Activated CD4-positive, alpha-beta T cell treated with anti-CD3 and anti-CD28 coated beads for 36 hours (primary cell): ENCODE data around the gene CACNA1C. TPM values are rescaled to one million over a fixed set of nuclear protein-coding genes. Genes with fewer than 3 reads are reported as not detected.

Source experiments
- ATAC-seq: fragments of 200-7000 bp; cut with Tn5 transposase; one replicate; pipeline ENCODE4 v1.10.0; 2021; ENCODE audit warnings: mild to moderate bottlenecking, moderate library complexity
- CTCF ChIA-PET: fragments of 350-600 bp; sonication (Branson Sonifier 250); formaldehyde crosslinking; loops from one replicate; lab custom pipeline; 2021; ENCODE audit warnings: antibody characterized with exemption; lab: Charles Lee
- POLR2A ChIA-PET: fragments of 350-600 bp; sonication (Branson Sonifier 250); formaldehyde crosslinking; loops from one replicate; lab custom pipeline; 2021; ENCODE audit warnings: antibody characterized with exemption, inconsistent platforms; lab: Charles Lee
- DNase-seq: peaks from one replicate; pipeline ENCODE4 v3.0.0-alpha.2; 2020
- H3K27ac Mint-ChIP-seq: one replicate; pipeline ENCODE4 v1.8.0; 2021; ENCODE audit warnings: mixed read lengths
- H3K27me3 Mint-ChIP-seq: one replicate; pipeline ENCODE4 v1.8.0; 2021; ENCODE audit warnings: mixed read lengths
- H3K36me3 Mint-ChIP-seq: one replicate; pipeline ENCODE4 v1.8.0; 2021; ENCODE audit warnings: low read depth, mixed read lengths
- H3K4me1 Mint-ChIP-seq: one replicate; pipeline ENCODE4 v1.8.0; 2021; ENCODE audit warnings: mixed read lengths
- H3K4me3 Mint-ChIP-seq: one replicate; pipeline ENCODE4 v1.8.0; 2021; ENCODE audit warnings: mild to moderate bottlenecking, moderate library complexity, mixed read lengths
- H3K9me3 Mint-ChIP-seq: one replicate; pipeline ENCODE4 v1.8.0; 2021; ENCODE audit warnings: low read depth, mixed read lengths
- intact Hi-C, 2 experiments: fragments of 100-400 bp; cut with DNase I in 1 of 2; cut with micrococcal nuclease in 1 of 2; formaldehyde crosslinking; loops; one replicate each; pipeline versions ENCODE4 v1.14.2 to v1.15.1; 2022 to 2024; cut with DNase I, micrococcal nuclease
- total RNA-seq, 2 experiments: library from RNA; stranded (reverse); gene quantifications; one replicate each; pipeline ENCODE4 v1.2.3, GENCODE V29; 2021

CACNA1C gene
- total RNA-seq, 2 experiments from 2014 or later = 0.11 TPM

DNA sequence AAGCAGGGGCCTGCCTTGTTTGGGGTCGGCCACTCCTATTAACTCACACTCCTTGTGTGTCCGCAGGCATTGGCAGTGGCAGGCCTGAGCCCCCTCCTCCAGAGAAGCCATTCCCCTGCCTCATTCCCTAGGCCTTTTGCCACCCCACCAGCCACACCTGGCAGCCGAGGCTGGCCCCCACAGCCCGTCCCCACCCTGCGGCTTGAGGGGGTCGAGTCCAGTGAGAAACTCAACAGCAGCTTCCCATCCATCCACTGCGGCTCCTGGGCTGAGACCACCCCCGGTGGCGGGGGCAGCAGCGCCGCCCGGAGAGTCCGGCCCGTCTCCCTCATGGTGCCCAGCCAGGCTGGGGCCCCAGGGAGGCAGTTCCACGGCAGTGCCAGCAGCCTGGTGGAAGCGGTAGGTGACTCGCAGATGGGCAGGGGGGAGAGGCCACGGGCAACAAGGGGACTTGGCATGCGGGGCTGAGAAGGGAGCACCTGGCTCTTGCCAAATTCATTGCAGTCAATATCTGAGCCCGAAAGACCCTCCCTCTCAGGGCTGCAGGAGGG is 635.7 kb downstream of the CACNA1C start:
- Mint-ChIP-seq H3K9me3 (no peaks in the 10 kb centered on the region), H3K36me3 (no peaks in the 10 kb centered on the region), H3K27ac (no peak overlapping the region), H3K4me1 (peaks cover 23% of the 10 kb centered on the region), H3K27me3 (no peaks in the 10 kb centered on the region), H3K4me3 (no peak overlapping the region)
- POLR2A ChIA-PET = no interaction called here
- DNase-seq = no peak
- intact Hi-C loops = no loop called here
- ATAC-seq = no peak
- CTCF ChIA-PET = no interaction called here

DNA sequence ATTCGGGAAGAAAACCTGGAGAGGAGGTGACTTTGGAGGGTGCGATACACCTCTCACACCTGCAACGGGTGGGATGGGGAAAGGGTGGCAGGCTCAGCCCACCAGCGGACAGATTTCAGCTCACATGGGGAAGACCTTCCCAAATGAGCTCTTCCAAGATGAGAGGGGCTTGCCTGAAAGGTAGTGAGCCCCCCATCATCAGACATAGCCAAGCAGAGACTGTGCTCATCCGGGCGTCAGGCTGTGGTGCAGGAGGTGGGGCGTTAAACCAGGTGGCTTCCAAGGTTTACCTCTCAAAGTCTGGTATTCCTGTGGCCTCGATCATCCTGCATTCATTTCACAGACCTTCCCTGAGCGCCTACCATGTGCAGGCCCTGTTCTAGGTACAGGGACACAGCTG is 636.6 kb downstream of the CACNA1C start:
- POLR2A ChIA-PET = no interaction called here
- Mint-ChIP-seq H3K4me1 (peaks cover 26% of the 10 kb centered on the region), H3K9me3 (no peaks in the 10 kb centered on the region), H3K4me3 (peak overlapping the region; percentile 9), H3K27me3 (no peaks in the 10 kb centered on the region), H3K36me3 (no peaks in the 10 kb centered on the region), H3K27ac (no peak overlapping the region)
- no peak for DNase-seq
- no peak for ATAC-seq
- intact Hi-C loops = no loop called here
- CTCF ChIA-PET = interaction anchor here (0.6 to 0.7 kb wide), 2 partner anchors 77 to 94 kb away, joined by 3 read pairs; no protein-coding TSS in a partner anchor

DNA sequence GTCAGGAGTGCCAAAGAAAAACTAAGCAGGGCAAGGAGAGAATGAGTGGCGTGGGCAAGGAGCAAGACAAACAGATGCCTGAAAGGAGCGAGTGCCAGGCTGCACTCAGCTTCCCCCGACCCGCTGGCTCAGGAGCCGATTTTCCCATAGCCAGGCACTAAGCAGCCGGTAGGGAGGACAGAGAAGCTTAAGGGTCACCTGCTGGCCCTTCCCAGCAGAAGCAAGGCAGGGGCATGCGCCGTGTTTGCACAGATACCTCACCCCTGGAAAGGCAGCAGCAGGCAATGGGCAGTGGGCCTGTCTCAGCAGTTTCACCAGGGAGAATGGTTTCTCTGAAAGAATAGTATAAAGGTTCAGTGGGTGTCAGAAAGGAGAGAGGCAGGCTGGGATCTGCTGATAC is 637.1 kb downstream of the CACNA1C start:
- H3K9me3 Mint-ChIP-seq = no peaks in the 10 kb centered on the region
- no peak for DNase-seq
- H3K27me3 Mint-ChIP-seq = peaks cover 2% of the 10 kb centered on the region
- ATAC-seq = no peak
- H3K36me3 Mint-ChIP-seq = no peaks in the 10 kb centered on the region
- peak overlapping the region; percentile 9 for H3K4me3 Mint-ChIP-seq
- no peak overlapping the region for H3K27ac Mint-ChIP-seq
- ChIA-PET POLR2A (interaction anchor here (0.6 kb wide), 1 partner anchor 214 kb away, joined by 3 read pairs; no protein-coding TSS in a partner anchor), CTCF (interaction anchor here (0.6 to 0.7 kb wide), 3 partner anchors 93 to 507 kb away, joined by 3 to 4 read pairs (median 3); no protein-coding TSS in a partner anchor)
- intact Hi-C loops = loop anchor here in 1 of 2 experiments (2.0 to 5.0 kb wide), 6 partner anchors 63 to 685 kb away; partner anchors contain the start of genes DCP1B, FOXM1, RHNO1 and TSPAN9
- peaks cover 26% of the 10 kb centered on the region for H3K4me1 Mint-ChIP-seq

DNA sequence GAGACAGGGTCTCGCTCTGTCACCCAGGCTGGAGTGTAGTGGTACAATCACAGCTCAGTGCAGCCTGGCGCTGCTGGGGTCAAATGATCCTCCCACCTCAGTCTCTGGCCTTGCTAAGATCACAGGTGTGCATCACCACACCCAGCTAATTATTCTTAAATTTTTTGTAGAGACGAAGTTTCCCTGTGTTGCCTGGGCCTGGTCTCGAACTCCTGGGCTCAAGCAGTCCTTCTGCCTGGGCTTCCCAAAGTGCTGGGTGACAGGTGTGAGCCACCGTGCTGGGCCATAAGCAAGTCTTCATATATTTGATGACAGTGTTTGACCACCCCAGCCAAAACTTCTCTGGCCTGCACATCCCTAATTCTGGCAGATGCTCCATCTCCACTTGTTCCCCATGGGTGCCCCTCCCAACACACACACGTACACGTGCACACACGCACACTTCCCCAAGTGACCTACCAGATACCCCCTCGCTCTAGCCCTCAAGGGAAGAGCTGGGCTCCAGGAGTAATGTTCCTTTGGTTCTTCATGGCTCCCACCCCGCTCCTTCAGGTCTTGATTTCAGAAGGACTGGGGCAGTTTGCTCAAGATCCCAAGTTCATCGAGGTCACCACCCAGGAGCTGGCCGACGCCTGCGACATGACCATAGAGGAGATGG is 637.7 kb downstream of the CACNA1C start:
- POLR2A ChIA-PET = interaction anchor here (0.6 kb wide), 2 partner anchors 85 to 213 kb away, joined by 3 read pairs; no protein-coding TSS in a partner anchor

DNA sequence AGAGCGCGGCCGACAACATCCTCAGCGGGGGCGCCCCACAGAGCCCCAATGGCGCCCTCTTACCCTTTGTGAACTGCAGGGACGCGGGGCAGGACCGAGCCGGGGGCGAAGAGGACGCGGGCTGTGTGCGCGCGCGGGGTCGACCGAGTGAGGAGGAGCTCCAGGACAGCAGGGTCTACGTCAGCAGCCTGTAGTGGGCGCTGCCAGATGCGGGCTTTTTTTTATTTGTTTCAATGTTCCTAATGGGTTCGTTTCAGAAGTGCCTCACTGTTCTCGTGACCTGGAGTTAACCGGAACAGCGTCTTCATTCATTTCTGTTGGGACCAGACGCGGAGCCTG is 638.2 kb downstream of the CACNA1C start:
- H3K4me3 Mint-ChIP-seq = peak overlapping the region; percentile 79

More for the DNA sequence above, 637.7 kb downstream of the CACNA1C start:
- no peak for ATAC-seq
- no peaks in the 10 kb centered on the region for H3K36me3 Mint-ChIP-seq
- intact Hi-C loops = loop anchor here (1.0 to 5.0 kb wide), 10 partner anchors 62 to 686 kb away; partner anchors contain the start of genes DCP1B (in 1 of the 2), FKBP4 (in 1 of the 2), FOXM1 (in 1 of the 2) and ITFG2 (in 1 of the 2)
- CTCF ChIA-PET = interaction anchor here (0.5 to 1.7 kb wide), 11 partner anchors 8 to 577 kb away, joined by 3 to 9 read pairs (median 4); partner anchors contain the start of gene FKBP4
- H3K4me1 Mint-ChIP-seq = peaks cover 26% of the 10 kb centered on the region
- H3K27me3 Mint-ChIP-seq = peaks cover 2% of the 10 kb centered on the region
- H3K27ac Mint-ChIP-seq = peak overlapping the region; percentile 79
- peak overlapping the region; percentile 79 for H3K4me3 Mint-ChIP-seq
- no peaks in the 10 kb centered on the region for H3K9me3 Mint-ChIP-seq
- DNase-seq = no peak

DNA sequence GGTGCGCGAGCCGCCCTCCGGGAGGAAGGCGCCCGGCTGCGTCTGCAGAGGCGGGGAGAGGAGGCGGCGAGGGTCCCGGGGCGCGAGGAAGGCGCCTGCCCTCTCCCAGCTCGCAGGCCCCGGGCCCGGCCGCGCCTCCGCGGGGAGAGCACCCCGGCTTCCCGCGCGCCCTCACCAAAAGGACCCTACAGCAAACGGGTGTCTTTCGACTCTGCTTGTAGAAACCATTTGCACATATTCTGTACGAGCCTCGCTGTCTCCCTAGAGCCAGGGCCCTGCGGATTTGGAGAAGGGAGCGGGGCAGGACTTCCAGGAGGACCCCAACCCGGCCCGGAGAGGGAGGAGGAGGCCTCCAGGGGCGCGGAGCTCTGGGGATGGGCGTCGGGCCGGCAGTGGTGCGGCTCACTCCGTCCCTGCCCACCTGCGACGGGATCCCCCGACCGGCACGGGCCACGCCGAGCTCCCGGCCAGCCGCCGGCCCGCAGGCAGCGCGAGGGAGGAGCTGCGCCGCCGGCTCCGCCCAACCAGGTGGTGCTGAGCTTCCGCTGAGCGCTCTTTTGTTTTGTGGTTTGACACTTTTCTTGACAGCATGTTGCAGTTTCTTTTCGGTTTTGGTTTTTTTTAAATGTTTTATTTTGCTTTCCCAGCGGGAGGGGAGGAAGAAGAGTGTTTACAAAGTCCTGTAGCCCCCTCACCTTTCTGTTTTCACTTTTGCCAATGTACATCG is 638.7 kb downstream of the CACNA1C start:
- Mint-ChIP-seq H3K27me3 (peaks cover 7% of the 10 kb centered on the region), H3K36me3 (no peaks in the 10 kb centered on the region), H3K9me3 (no peaks in the 10 kb centered on the region), H3K4me3 (peak overlapping the region; percentile 79), H3K27ac (peak overlapping the region; percentile 82), H3K4me1 (peaks cover 26% of the 10 kb centered on the region)
- CTCF ChIA-PET = interaction anchor here (0.5 to 1.7 kb wide), 8 partner anchors 9 to 124 kb away, joined by 3 to 9 read pairs (median 3); partner anchors contain the start of gene FKBP4
- POLR2A ChIA-PET = interaction anchor here (0.6 to 1.3 kb wide), 3 partner anchors 8 to 103 kb away, joined by 3 to 6 read pairs (median 3); partner anchors contain the start of gene FKBP4
- ATAC-seq (peak; percentile 84), DNase-seq (peak; percentile 80)
- intact Hi-C loops = loop anchor here (1.0 to 5.0 kb wide), 10 partner anchors 61 to 687 kb away; partner anchors contain the start of genes DCP1B (in 1 of the 2), FKBP4 (in 1 of the 2), FOXM1 (in 1 of the 2) and ITFG2 (in 1 of the 2)

More for the DNA sequence above, 638.2 kb downstream of the CACNA1C start:
- Mint-ChIP-seq H3K9me3 (no peaks in the 10 kb centered on the region), H3K4me1 (peaks cover 26% of the 10 kb centered on the region), H3K27me3 (peaks cover 5% of the 10 kb centered on the region), H3K36me3 (no peaks in the 10 kb centered on the region), H3K27ac (peak overlapping the region; percentile 79)
- ChIA-PET CTCF (interaction anchor here (0.5 to 1.7 kb wide), 10 partner anchors 8 to 577 kb away, joined by 3 to 9 read pairs (median 3); partner anchors contain the start of gene FKBP4), POLR2A (interaction anchor here (0.6 to 1.3 kb wide), 3 partner anchors 8 to 100 kb away, joined by 3 to 6 read pairs (median 3); no protein-coding TSS in a partner anchor)
- peak; percentile 76 for DNase-seq
- ATAC-seq = peak; percentile 66
- intact Hi-C loops = loop anchor here (1.0 to 5.0 kb wide), 10 partner anchors 62 to 686 kb away; partner anchors contain the start of genes DCP1B (in 1 of the 2), FKBP4 (in 1 of the 2), FOXM1 (in 1 of the 2) and ITFG2 (in 1 of the 2)

DNA sequence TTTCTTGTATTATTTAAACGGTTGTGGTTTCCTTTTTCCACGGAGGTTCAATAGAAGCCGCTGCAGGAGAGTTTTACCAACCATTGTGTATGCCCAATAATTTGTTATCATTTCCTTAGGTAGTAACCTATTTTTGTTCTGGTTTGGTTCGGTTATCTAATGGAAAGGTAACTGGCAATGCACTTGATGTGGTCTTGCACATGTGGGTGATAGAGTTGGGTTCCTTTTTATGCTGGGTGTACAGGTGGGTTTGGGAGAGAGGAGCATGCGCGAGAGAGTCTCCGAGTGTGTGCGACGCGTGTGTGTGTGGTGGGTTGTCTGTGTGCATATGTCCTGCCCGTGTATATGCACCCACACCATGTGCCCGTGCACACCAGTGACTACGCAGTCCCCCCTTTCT is 639.3 kb downstream of the CACNA1C start:
- ATAC-seq = peak; percentile 34
- peak; percentile 42 for DNase-seq
- Mint-ChIP-seq H3K9me3 (no peaks in the 10 kb centered on the region), H3K27me3 (peaks cover 7% of the 10 kb centered on the region), H3K4me1 (peaks cover 26% of the 10 kb centered on the region), H3K36me3 (no peaks in the 10 kb centered on the region), H3K27ac (peak overlapping the region; percentile 82), H3K4me3 (peak overlapping the region; percentile 79)
- intact Hi-C loops = loop anchor here in 1 of 2 experiments (5.0 kb wide), 1 partner anchor 185 kb away; the partner anchor contains the start of genes FOXM1 and RHNO1
- CTCF ChIA-PET = interaction anchor here (1.1 to 2.1 kb wide), 6 partner anchors 9 to 103 kb away, joined by 3 to 9 read pairs (median 6); partner anchors contain the start of gene FKBP4
- POLR2A ChIA-PET = interaction anchor here (0.6 to 1.3 kb wide), 3 partner anchors 9 to 103 kb away, joined by 3 to 6 read pairs (median 3); partner anchors contain the start of gene FKBP4

DNA sequence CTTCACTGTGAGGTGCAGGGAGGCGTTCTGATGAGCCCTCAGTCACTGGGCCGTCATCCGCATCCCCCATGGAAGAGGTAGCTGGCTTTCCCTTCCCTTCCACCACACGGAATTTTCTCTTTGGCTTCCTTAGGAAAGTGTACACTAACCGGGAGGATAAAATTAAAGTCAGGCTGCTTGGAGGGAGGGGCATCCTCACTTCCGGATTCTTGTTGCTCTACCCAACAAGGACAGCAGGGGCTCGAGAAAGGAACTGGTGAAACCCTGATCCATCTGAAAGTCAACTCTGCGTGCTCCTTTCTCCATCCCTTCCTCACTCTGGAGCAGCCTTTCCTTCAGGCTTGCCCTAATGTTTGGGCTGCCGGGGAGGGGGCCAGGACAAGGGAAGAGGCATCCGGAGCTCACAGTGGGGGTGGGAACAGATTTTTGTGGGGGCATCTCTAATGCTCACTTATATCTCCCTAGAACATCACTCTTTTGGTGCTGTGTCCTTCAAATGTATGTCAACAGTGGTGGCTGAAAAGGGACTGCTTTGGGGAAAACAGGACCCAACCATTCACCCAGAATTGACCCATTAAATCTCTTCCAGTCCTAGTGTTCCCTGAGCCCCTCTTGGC is 640.6 kb downstream of the CACNA1C start:
- intact Hi-C loops = loop anchor here in 1 of 2 experiments (5.0 kb wide), 1 partner anchor 184 kb away; the partner anchor contains the start of genes FOXM1 and RHNO1
- no peak overlapping the region for H3K27ac Mint-ChIP-seq
- H3K4me3 Mint-ChIP-seq = peak overlapping the region; percentile 7
- no peaks in the 10 kb centered on the region for H3K9me3 Mint-ChIP-seq
- peaks cover 26% of the 10 kb centered on the region for H3K4me1 Mint-ChIP-seq
- CTCF ChIA-PET = interaction anchor here (0.6 to 2.1 kb wide), 3 partner anchors 11 to 95 kb away, joined by 3 to 6 read pairs (median 6); no protein-coding TSS in a partner anchor
- POLR2A ChIA-PET = no interaction called here
- ATAC-seq = no peak
- peak; percentile 27 for DNase-seq
- H3K27me3 Mint-ChIP-seq = peaks cover 7% of the 10 kb centered on the region
- H3K36me3 Mint-ChIP-seq = no peaks in the 10 kb centered on the region

DNA sequence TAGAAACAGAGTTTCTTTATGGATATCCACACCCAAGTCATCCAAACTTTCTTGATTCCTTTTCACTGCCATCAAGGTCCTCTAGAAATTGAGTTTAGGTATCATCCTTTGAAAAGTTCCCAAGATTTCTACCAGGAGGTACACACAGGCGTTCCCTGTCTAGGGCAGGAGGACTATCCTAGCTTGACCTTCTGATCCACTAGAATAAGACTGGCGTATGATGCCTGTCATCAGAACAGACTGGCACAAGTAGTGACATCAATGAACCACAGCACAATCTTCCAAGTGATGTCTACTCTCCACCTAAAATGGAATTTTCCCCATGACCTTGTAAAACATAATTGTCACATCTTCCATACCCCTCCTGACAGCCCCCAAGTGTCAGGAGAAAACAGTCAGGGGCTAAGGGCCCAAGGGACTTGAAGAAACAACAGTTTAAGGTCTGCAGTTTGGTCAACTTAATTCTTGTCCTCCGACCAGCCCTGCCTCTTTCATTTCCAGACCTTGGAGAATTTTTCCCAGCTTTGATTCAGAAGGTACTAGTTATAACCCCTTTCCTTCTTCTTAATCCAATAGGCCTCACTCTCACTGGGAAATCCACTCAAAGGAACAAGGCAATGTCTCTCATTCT is 641.3 kb downstream of the CACNA1C start:
- Mint-ChIP-seq H3K27ac (no peak overlapping the region), H3K4me1 (peaks cover 26% of the 10 kb centered on the region), H3K36me3 (no peaks in the 10 kb centered on the region), H3K27me3 (peaks cover 7% of the 10 kb centered on the region), H3K4me3 (no peak overlapping the region), H3K9me3 (no peaks in the 10 kb centered on the region)
- ATAC-seq (no peak), DNase-seq (no peak)
- CTCF ChIA-PET = interaction anchor here (0.6 to 2.1 kb wide), 3 partner anchors 11 to 95 kb away, joined by 3 to 6 read pairs (median 6); no protein-coding TSS in a partner anchor
- intact Hi-C loops = loop anchor here in 1 of 2 experiments (5.0 kb wide), 1 partner anchor 183 kb away; the partner anchor contains the start of genes FOXM1 and RHNO1
- POLR2A ChIA-PET = no interaction called here
